Endothelial cell of hepatic sinusoid (primary cell): ENCODE data around the gene HINT3.
"Not testable (repeated sequence)": the region's sequence is repeated elsewhere in the genome, so short reads cannot be mapped to it uniquely, and the experiment has no call there.

Source experiments
- in situ Hi-C: cut with HindIII; loops from 2 replicates; pipeline ENCODE4 v1.10.0; 2017; ENCODE audit warnings: low sequenced_read_pairs

The HINT3 gene

DNA sequence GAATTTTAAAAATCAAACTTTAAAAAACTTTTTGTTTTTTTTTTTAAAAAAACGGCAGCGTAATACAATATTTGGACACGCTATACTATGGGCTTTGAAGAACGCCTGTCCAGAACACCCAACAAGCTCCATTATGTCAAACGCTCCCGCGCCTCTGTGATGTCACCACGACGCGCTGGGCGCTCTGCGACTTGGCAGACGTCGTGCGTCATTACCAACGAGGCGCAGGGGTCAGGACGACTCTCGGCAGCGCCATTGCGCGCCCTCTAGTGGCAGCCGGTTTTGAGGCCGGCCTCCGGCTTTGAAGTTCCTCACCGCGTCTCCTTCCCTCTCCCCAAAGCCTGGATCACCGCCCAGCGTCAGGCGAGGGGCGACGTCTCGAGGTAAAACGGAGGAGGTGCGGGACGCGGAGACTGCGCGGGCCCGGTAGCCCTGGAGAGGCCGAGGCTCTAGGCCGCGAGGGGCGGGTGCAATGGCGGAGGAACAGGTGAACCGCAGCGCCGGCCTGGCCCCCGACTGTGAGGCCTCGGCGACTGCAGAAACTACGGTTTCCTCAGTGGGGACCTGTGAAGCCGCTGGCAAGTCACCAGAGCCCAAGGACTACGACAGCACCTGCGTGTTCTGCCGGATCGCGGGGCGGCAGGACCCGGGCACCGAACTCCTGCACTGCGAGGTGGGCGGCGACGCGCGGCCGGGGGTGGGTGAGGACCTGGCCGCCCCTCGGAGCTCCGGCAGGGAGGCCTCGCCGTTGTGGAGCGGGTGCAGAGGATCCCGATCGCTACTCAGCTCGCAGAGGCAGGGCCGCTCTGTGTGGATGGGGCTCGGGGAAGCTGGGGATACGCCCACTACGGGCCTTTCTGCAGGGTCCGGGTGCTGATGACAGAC is at the start of gene HINT3:
TSS of gene HINT3 (plus strand) at position 265 of the 885 bp plus-strand sequence. CDS start at position 473, 208 bp downstream.
- in situ Hi-C loops = loop anchor here (5.0 to 25.0 kb wide), 2 partner anchors 64 to 169 kb away; partner anchors contain the start of gene NCOA7

DNA sequence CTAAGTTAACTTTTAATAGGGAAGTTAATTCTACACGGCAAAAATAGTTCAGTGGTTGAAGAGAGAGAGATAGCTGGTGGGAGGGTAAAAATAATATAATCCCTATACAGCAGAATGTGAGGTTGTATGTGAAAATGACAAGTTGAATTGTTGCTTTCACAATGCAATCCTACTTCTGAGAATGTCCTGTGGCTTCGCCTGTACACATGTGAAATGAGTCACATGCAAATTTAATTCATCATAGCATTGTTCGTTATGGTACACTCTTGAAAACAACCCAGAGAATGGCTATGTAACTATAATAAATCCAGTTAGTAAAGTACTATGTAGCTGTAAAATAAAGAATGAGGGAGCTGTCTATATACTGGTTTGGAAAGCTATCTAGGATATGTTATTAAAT is 46.0 kb upstream of the HINT3 start:
- in situ Hi-C loops = no loop called here

DNA sequence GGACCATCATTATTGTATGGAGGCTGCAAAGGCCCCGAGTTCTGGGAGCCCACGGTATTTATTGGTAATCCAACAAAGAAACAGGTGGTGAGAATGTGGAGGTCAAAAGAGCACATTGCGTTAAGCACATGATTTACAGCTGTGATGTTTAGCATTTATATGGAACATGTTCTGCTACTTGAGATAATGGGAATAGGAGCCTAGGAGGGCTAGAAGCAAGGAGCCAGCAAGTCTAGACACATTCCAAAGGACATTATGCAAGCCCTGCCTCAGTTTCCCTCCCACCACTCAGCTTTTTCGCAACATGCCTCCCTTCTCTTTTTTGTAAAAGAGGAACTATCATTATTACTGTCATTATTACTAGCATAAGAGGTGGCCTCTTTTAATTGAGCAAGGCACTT is 45.5 kb upstream of the HINT3 start:
- in situ Hi-C loops = not testable (repeated sequence)

DNA sequence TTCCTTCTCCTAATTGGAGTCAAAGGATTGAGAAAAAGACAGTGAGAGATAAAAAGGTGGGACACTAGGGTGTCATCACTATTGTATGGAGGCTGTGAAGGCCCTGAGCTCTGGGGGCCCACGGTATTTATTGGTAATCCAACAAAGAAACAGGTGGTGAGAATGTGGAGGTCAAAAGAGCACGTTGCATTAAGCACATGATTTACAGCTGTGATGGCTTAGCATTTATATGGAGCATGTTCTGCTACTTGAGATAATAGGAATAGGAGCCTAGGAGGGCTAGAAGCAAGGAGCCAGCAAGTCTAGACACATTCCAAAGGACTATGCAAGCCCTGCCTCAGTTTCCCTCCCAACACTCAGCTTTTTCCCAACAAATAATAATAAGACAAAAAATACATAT is 44.1 kb upstream of the HINT3 start:
- in situ Hi-C loops = not testable (repeated sequence)

DNA sequence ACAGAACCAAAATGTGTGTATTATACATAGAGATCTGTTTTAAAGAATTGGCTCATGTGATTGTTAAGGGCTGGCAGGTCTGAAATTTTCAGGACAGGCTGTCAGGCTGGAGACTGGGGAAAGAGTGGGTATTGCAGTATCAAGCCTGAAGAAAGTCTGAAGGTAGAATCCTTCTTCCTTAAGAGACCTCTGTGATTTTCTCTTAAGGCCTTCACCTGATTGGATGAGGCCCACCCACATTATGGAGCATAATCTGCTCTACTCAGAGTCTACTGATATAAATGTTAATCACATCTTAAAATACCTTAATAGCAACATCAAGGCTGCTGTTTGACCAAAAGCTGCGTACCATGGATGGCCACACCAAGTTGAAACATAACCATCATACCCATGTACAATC is 43.4 kb upstream of the HINT3 start:
- in situ Hi-C loops = no loop called here

DNA sequence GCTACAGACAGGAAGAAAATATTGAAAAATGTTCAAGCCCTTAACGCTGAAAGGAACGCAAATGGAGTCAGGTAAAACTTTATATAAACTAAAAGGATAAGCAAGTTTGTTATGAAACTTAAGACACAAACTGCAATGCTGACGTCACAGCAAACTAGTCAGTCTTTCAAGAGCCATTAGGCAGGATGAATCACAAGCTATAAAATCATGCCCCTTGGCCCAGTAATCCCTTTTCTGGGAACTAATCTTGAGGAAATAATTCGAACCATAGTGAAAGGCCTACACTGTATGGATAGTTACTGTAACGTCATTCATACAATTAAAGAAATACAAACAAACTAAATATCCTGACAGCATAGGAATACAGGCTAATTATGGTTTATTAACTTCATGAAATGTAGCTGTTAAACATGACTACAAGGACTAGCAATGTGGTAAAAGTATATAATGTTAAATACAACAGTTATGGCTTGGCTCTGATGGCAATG is 42.7 kb upstream of the HINT3 start:
- in situ Hi-C loops = no loop called here

DNA sequence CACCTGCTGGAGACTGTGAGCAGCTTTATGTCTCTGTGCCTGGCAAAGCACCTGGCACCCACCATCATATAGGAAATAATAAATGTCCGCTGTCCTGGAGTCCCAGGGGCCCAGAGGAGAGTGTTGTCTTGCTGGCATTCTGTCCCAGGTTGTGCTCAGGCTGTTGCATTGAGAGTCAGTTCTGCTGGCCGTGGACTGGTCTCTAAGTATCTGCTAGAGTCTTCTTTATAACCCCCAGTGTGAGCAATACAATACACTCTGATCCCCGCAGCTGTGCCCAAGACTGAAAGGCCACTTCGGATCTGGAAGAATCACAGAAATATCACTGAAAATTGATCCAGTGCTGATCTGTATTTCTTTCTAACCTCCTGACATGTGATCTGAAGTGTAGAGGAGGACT is 38.3 kb upstream of the HINT3 start:
- in situ Hi-C loops = no loop called here

DNA sequence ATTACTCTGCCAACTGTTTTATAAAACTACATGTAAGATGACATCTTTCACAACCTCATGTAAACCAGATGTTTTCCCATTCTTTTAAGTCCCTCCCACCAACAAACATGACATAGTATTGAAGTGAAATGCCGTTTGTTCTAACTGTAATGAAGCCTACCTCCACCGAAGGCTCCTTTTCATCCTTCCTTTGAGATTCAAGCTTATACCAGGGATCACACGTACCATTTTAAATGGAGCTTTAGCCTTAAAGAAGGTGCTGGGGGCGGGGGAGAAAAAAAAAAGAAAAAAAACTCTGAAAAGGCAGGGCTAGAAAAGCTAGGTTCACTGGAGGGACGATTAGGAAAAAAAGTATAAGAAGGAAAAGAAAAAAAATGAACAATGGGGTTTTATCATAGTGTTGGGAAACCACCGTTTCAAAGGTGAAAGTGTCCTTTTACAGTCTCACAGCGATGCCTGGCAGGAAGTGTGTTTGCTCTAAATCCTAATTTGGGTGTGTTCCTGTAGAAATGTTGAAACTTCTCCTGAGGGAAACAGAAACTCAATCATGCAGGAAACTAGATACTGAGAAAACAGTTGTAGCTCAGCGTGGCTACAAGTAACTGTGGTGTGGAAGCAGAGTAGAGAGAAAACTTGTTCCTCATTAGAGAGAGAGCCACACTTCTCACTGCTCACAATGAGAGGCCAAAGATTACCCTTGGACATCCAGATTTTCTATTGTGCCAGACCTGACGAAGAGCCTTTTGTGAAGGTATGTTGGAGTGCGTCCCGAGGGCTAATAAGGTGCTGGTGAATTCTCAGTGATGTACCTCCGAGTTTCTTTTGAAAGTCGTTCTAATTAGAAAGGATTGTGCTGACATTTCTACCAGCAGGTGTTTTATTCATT is 37.6 kb upstream of the HINT3 start:
- in situ Hi-C loops = no loop called here

DNA sequence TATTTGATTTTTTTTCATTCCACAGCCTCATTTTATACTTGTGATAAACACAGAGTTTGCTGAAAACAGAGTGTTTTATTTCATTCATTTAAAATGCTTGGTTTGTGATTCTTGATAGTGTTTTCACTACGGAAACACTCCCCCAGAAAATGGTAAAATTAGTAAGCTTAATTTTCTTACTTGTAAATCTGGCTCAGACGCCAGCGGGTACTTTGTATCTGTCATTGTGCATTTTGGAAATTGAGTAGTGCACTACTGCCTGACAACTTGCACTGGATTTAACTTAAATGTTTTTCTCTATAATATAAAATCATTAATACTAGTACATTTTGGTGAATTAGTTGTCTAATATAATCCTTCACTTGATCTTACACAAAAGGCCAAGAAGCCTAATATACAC is 37.0 kb upstream of the HINT3 start:
- in situ Hi-C loops = no loop called here

DNA sequence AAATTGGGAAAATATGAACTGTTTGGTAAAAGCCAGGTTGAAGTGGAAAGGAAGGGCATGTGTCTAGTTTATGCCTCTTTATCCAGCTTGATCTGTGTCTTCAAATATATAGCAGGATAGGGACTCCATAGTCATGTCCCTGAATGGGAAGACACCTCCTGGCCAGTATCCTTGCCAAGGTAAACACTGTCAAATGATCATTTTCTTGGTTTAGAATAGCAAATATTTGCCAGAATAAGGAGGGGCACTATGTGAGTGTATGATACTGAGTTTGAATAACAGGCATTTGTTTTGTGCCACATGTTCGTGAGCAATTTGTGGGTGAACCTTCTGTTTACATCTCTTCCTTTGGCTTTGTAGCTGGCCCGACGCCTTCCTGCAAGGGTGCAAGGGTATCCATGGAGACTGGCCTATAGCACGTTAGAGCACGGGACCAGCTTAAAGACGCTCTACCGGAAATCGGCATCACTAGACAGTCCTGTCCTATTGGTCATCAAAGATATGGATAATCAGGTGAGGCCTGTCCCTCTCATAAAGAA is 34.2 kb upstream of the HINT3 start:
- in situ Hi-C loops = no loop called here

DNA sequence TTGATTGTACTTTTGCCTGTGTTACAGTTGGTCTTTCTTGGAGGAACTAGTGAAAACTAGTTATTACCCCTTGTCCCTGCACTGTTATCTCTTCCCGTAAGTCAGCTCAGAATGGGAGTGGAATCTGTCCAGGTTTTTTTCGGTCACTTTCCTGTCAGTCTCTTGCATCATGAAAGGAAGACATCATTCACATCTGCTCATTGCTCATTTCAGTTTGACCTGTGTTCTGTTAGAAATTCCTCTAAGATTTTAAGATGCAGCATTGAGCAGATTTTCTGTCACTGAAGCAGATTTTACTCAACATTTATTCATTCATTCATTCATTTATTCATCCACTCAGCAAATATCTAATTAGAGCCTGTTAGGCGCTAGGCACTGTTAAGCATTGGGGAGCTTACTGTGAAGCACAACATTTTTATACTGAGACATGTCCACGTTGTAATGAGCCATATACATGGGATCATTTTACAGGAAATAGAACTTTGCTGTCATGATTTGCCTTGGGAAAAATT is 33.1 kb upstream of the HINT3 start:
- in situ Hi-C loops = no loop called here

DNA sequence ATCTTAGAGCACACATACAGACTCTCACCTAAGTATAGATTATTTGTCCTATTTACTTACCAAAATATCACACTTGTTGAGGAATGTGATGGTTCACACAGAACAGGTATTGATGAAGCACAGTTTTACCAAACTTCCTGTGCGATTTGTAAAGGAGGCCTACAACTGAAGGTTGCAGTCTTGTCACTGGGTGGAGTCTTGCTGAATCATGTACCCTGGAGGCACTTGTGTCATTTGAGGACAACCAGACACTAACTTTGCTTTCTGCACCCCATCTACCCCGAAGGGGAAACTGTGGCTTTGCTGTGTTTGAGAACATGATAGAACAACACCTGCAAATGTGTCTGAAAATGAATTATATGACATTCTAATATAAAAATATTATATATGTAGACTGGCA is 32.4 kb upstream of the HINT3 start:
- in situ Hi-C loops = no loop called here

DNA sequence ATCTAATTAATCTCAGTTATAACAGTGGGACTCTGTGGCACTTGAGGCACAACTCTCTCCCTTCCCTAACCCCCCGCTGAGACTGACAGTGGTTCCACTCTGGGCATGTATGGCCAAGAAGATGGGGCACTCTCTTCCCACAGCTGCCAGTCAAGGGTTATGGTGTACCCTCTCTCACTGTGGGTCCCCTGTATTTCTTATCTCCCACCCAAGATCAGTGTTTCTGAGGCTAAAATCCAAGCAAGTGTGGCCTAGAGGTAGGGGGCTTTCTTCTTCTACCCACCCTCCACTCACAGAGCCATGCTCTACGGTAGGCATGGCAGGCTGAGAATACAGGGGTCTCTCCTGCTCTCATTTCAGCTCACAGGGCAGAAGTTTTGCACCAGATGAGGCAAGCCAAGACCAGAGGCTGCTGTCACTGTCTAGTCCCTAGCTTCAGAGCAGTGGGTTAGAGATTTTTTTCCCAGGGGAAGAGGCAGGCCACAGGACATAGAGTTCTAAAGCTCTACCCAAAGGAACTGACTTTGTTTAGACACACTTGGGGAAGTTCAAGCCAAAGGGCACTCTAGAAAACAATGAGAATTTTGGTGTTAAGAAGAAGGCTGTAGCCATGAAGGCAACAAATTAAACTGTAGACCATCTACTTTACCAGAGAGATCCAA is 31.7 kb upstream of the HINT3 start:
- in situ Hi-C loops = no loop called here

DNA sequence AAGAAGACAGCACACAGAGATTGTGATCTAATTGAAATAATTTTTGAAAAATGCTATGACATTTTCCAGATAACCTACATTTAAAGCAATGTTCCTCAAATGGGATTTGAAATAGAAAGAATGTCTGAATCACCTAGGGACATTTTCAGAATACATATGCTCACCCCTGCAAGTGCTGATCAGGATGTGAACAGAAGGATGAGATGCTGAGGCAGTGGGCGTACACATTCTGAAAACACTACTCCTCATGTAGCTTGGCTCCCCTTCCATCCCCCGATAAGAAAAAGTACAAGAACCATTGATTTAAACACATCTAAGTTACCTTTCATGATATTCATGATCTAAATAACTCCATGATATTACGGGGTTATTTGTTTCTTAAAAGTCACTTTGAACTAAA is 29.9 kb upstream of the HINT3 start:
- in situ Hi-C loops = no loop called here

DNA sequence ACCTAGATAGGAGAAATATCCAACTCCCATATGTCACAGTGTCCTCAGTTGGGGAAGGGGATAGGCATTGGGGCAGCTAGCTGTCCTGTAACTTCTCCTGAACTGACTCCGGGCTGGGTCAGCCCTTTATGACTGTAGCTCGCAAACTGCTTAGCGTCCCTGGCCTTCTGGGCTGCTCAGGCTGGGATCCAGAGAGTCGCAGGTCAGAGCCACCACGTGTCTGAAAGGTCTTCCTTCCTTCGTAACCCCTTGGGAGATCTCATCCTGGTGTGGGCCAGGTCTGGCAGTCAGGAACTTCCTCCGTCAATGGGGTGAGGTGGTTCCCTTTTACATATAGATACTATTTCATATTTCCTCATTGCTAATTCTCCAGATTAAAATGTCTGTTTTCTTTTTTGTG is 28.8 kb upstream of the HINT3 start:
- in situ Hi-C loops = no loop called here

DNA sequence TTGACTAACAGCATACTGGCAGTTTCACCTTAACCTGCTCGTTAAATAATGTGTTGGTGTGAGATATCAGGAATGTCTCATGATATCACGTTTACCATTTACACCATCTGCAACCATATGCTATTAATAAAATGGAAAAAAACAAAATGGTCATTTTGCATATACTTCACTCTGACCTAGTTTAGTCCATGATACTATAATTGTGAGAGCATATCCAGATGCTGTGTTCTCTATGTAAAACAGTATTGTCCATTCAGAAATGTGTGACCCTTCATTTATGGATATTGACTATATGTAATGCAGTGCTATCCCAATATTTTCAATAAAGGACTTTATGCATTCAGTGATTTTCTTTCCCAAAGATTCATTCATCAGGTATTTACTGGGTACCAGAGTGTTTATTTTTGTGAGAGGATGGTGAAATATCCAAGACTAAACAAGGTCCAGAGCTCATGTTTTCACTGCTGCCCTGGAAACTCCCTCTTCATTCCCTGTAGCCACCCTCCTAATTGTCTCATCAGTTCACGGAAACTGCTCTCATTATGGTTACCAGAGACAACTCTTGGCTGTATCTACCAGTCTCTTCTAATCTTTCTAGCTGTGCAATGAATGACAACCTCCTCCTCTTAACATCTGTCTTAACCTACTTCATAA is 25.7 kb upstream of the HINT3 start:
- in situ Hi-C loops = no loop called here

DNA sequence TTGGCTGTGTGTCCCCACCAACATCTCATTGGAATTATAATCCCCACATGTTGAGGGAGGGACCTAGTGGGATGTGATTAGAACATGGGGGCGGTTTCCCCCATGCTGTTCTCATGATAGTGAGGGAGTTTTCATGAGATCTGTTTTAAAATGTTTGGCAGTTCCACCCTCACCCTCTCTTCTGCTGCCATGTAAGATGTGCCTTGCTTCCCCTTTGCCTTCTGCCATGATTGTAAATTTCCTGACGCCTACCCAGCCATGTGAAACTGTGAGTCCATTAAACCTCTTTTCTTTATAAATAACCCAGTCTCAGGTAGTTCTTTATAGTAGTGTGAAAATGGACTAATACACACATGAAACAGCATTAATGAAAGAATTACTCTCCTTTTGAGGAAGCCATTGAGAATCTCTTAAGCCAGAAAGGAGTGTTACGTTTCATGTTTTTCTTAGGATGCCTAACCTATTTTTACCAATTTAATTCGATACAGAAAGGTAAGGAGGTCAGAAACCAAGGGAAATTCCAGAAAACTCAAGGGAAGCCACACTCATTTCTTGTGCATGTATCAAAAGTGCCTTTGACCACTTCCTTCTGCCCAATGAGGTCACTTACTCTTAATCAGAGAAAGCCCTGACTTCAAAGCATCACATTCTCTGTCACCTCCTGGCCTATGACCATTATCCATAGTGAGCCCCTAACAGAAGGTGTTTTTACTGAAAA is 24.7 kb upstream of the HINT3 start:
- in situ Hi-C loops = no loop called here

DNA sequence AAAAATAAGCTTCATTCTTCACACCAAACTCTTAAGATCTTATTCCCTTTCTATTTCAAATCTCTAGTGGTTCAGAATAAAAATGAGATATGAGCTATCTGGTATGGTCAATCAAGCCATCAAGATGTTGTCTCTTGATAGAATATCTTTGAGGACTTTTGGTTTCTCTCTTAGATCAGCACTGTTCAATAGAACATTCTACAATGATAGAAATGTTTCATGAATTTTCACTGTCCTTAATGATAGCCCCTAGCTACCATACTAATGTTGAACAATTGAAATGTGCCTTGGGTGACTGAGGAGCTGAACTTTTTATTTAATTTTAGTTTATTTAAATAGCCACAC is 24.1 kb upstream of the HINT3 start:
- in situ Hi-C loops = no loop called here

DNA sequence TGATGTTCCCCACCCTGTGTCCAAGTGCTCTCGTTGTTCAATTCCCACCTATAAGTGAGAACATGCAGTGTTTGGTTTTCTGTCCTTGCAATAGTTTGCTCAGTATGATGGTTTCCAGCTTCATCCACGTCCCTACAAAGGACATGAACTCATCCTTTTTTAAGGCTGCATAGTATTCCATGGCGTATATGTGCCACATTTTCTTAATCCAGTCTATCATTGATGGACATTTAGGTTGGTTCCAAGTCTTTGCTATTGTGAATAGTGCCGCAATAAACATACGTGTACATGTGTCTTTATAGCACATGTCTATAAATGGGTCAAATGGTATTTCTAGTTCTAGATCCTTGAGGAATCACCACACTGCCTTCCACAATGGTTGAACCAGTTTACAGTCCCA is 21.1 kb upstream of the HINT3 start:
- in situ Hi-C loops = not testable (repeated sequence)

DNA sequence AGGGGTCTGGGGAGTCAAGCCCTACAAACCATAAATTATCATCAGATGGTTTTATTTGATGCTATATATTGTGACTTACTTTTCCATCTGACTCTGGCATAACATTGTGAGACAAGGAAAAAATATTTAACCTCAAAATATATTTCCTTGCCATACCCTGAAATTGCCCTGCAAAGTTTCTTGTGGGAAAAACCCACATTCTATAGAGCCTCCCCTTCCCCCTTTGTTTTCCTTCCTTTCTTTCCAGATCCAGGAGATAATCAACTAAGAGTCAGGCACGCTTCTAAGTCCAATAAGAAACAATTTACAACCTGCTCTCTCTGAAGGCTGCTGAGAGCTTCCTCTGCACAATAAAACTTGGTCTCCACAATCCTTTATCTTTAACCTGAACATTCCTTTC is 17.5 kb upstream of the HINT3 start:
- in situ Hi-C loops = no loop called here
